Gastroesophageal sphincter (tissue), 4 donors: ENCODE measurements around the gene PRR18. TPM values are rescaled to one million over a fixed set of nuclear protein-coding genes. Genes with fewer than 3 reads are reported as not detected.

Source experiments
- ATAC-seq: fragments of 150-250 bp; one replicate; pipeline ENCODE4 v1.9.1; 2016; ENCODE audit warnings: mild to moderate bottlenecking, moderate library complexity
- H3K27ac ChIP-seq, 4 donors: fragments of 200-600 bp; sonication (generic) in 3 of 4; 1 replicate in 3 of 4; 2 replicates in 1 of 4; pipeline ENCODE4 v1.5.1; 2016 to 2019
- H3K27me3 ChIP-seq: fragments of 200-600 bp; sonication (generic); one replicate; pipeline ENCODE4 v1.5.1; 2019
- H3K36me3 ChIP-seq, 2 donors: fragments of 200-600 bp; sonication (generic); one replicate each; pipeline ENCODE4 v1.5.1; 2019; ENCODE audit warnings: control low read depth in 1 of 2
- H3K4me1 ChIP-seq, 3 donors: fragments of 200-600 bp; sonication (generic); 1 replicate in 2 of 3; 2 replicates in 1 of 3; pipeline ENCODE4 v1.5.1; 2016 to 2019; ENCODE audit warnings: control low read depth in 2 of 3
- H3K4me3 ChIP-seq, 2 donors: fragments of 200-600 bp; sonication (generic); one replicate each; pipeline ENCODE4 v1.5.1; 2019; ENCODE audit warnings: mild to moderate bottlenecking in 1 of 2, moderate library complexity in 1 of 2
- H3K9me3 ChIP-seq, 3 donors: fragments of 200-600 bp; sonication (generic); one replicate each; pipeline ENCODE4 v1.5.1; 2017 to 2019; ENCODE audit warnings: control low read depth in 2 of 3
- EP300 ChIP-seq: sonication (generic); formaldehyde crosslinking; IDR thresholded peaks from one replicate; pipeline ENCODE4 v1.6.1; 2017; ENCODE audit warnings: antibody characterized with exemption, mild to moderate bottlenecking
- POLR2A ChIP-seq, 2 donors: fragments of 450-650 bp; IDR thresholded peaks; one replicate each; pipeline ENCODE4 v1.6.1; 2017; ENCODE audit warnings: antibody characterized with exemption in 2 of 2, mild to moderate bottlenecking in 2 of 2, moderate library complexity in 1 of 2
- POLR2AphosphoS5 ChIP-seq: sonication (generic); formaldehyde crosslinking; IDR thresholded peaks from one replicate; pipeline ENCODE4 v1.6.1; 2017; ENCODE audit warnings: antibody characterized with exemption
- WGBS, 2 donors: methylation state at CpG; one replicate each; pipeline ENCODE4 v1.1.5; 2018; ENCODE audit warnings: low coverage in 1 of 2; 5-methylcytosine and 5-hydroxymethylcytosine counted together
- total RNA-seq, 4 donors: library from RNA; depleted of rRNA; stranded (reverse); fragments of >200 nt; gene quantifications; one replicate each; pipeline ENCODE4 v1.1.0, GENCODE V29; 2016
- TF ChIP-seq, protein P1 (sequence below), 4 experiments: fragments of 200-600 bp in 2 of 4; fragments of 450-650 bp in 2 of 4; sonication (generic) in 1 of 4; IDR thresholded peaks; one replicate each; pipeline ENCODE4 v1.5.1; 2017 to 2019; ENCODE audit warnings: antibody characterized with exemption in 4 of 4, mild to moderate bottlenecking in 2 of 4, moderate library complexity in 2 of 4

The PRR18 gene
- total RNA-seq, 4 donors from 2014 or later: not detected

DNA sequence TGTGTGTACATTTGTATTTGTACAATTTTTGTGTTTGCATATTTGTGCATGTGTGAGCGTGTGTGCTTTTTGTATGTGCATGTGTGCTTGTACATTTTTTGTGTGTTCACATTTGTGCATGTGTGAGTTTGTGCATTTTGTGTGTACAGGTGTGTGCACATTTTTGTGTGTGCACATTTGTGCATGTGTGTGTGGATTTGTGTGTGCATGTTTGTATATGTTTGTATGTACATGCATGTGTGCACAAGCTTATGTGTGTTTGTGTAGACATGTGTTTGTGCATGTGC is 28.9 kb downstream of the PRR18 start:
- WGBS, 2 donors: 100% methylated on average over 1 of the region's 1 CpG
- Histone ChIP-seq H3K27ac (no peak overlapping the region), H3K4me3 (no peak overlapping the region), H3K9me3 (no peaks in the 10 kb centered on the region), H3K27me3 (peaks cover 38% of the 10 kb centered on the region), H3K36me3 (no peaks in the 10 kb centered on the region), H3K4me1 (peaks cover 0 to 19% (median 0%) of the 10 kb centered on the region in 3 donors)
- TF ChIP-seq POLR2A (IDR thresholded peaks at IDR 0.05): no peak
- TF ChIP-seq, protein P1, sequence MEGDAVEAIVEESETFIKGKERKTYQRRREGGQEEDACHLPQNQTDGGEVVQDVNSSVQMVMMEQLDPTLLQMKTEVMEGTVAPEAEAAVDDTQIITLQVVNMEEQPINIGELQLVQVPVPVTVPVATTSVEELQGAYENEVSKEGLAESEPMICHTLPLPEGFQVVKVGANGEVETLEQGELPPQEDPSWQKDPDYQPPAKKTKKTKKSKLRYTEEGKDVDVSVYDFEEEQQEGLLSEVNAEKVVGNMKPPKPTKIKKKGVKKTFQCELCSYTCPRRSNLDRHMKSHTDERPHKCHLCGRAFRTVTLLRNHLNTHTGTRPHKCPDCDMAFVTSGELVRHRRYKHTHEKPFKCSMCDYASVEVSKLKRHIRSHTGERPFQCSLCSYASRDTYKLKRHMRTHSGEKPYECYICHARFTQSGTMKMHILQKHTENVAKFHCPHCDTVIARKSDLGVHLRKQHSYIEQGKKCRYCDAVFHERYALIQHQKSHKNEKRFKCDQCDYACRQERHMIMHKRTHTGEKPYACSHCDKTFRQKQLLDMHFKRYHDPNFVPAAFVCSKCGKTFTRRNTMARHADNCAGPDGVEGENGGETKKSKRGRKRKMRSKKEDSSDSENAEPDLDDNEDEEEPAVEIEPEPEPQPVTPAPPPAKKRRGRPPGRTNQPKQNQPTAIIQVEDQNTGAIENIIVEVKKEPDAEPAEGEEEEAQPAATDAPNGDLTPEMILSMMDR (IDR thresholded peaks at IDR 0.05): no peak
- TF ChIP-seq POLR2AphosphoS5: no peak
- ATAC-seq: no peak

DNA sequence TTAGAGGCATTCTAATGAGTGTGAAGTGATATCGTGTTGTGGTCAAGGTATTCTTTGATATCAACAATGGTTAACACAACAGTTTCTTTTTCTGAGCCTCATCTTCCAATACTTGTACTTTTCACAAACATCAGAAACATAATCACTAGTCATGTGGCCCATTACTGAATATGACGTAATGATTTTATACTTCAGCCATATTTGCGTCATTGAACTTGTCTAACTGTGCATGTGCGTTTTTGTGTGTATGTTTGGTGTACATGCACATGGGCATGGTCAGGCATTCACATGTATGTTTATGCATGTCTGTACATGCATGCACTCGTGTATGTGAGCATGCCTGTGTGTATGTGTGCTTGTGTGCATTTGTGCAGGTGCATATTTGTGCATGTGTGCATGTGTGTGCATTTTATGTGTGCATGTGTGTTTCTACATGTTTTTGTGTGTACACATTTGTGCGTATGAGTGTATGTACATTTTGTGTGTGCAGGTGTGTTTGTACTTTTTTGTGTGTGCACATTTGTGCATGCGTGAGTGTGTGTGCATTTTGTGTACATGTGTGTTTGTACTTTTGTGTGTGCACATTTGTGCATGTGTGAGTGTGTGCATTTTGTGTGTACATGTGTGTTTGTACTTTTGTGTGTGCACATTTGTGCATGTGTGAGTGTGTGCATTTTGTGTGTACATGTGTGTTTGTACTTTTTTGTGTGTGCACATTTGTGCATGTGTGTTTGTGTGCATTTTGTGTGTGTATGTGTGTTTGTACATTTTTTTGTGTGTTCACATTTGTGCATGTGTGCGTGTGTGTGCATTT is 29.4 kb downstream of the PRR18 start:
- peaks cover 34% of the 10 kb centered on the region for H3K27me3 ChIP-seq
- H3K9me3 ChIP-seq: no peaks in the 10 kb centered on the region
- 80 to 85% methylated on average over 8 of the region's 8 CpGs for WGBS, 2 donors
- no peaks in the 10 kb centered on the region for H3K36me3 ChIP-seq
- peaks cover 0 to 19% (median 0%) of the 10 kb centered on the region in 3 donors for H3K4me1 ChIP-seq
- ATAC-seq: no peak
- TF ChIP-seq EP300: no peak
- TF ChIP-seq, protein P1 (IDR thresholded peaks at IDR 0.05): no peak
- TF ChIP-seq POLR2A (IDR thresholded peaks at IDR 0.05): no peak
- no peak for TF ChIP-seq POLR2AphosphoS5
- H3K27ac ChIP-seq: no peak overlapping the region
- no peak overlapping the region for H3K4me3 ChIP-seq

DNA sequence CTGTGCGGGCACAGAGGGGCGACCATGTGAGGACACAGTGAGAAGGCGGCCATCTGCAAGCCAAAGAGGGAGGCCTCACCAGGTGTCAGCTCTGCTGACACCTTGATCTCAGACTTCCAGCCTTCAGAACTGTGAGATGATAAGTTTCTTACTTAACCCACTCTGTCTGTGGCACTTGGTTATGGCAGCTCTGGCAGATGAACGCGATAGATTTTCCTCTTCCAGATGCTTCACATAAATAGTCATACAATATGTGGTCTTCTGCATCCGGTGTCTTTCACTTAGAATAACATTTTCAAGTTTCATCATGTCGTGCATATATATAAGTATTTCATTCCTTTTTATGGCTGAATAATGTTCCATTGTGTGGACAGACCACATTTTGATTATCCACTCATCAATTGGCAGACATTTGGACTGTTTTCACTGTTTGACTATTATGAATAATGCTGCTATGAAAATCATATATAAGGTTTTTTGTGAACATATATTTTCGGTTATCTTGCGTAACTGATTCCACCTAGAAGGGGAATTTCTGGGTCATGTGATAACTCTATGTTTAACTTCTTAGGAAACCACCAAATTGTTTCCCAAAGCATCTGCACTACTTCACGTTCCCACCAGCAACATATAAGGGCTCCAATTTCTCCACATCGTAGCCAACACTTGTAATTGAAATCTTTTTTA is 30.2 kb downstream of the PRR18 start:
- ATAC-seq: no peak
- H3K36me3 ChIP-seq: no peaks in the 10 kb centered on the region
- H3K4me1 ChIP-seq: peaks cover 0 to 19% (median 0%) of the 10 kb centered on the region in 3 donors
- H3K9me3 ChIP-seq: no peaks in the 10 kb centered on the region
- H3K27me3 ChIP-seq: peaks cover 28% of the 10 kb centered on the region
- no peak overlapping the region for H3K27ac ChIP-seq
- TF ChIP-seq EP300: no peak
- 81 to 92% methylated on average over 11 of the region's 11 CpGs for WGBS, 2 donors
- no peak overlapping the region for H3K4me3 ChIP-seq

DNA sequence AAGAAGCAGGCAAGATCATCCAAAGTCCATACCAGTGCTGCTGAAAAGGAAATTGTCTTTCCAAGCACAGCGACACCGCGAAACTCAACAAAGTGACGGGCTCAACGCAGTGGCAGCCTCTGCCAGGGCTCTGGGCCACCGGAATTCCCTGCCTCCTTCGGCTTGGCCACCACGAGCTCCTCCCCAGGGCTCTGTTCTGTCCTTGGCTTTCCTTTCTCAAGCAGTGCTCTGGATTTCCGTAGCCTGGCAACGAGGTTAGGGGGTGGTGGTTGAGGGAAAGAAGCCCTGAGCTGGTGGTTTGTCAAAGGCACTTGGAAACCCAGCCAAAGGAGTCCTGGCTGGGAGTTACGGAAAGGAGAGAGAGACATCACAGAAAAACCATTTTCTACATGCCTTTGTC is 31.2 kb downstream of the PRR18 start:
- no peak for ATAC-seq
- peaks cover 26% of the 10 kb centered on the region for H3K27me3 ChIP-seq
- no peaks in the 10 kb centered on the region for H3K9me3 ChIP-seq
- TF ChIP-seq POLR2AphosphoS5 (no peak), POLR2A (IDR thresholded peaks at IDR 0.05) (no peak), EP300 (no peak)
- TF ChIP-seq, protein P1 (IDR thresholded peaks at IDR 0.05): no peak
- no peaks in the 10 kb centered on the region for H3K36me3 ChIP-seq
- H3K27ac ChIP-seq: no peak overlapping the region
- WGBS, 2 donors: 25 to 37% methylated on average over 10 to 11 of the region's 11 CpGs
- peaks cover 0 to 19% (median 0%) of the 10 kb centered on the region in 3 donors for H3K4me1 ChIP-seq
- no peak overlapping the region for H3K4me3 ChIP-seq

DNA sequence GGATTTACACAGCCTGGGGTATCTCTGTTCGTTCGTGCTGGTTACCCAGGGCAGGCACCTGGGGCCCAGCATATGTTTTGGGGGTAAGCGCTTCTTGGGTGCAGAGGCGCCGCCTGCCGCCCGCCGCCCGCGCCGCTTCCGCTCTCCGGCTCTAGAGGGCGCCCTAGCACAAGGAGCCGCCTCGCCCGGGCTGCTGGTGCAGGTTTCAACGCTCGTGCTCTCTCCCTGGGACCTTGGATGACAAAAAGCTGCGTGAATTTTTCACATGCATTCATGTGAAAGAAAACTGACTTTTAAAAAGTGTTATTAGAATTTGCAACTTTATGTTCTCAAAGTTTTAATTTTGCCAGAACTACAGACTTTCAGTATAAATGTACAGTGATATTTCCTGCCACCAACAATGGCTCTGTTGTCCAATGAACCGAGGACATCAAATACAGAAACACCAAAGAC is 32.5 kb downstream of the PRR18 start:
- peak; percentile 71 for ATAC-seq
- Histone ChIP-seq H3K4me1 (peaks cover 0 to 19% (median 0%) of the 10 kb centered on the region in 3 donors), H3K36me3 (no peaks in the 10 kb centered on the region), H3K27me3 (peaks cover 33% of the 10 kb centered on the region), H3K27ac (no peak overlapping the region), H3K9me3 (no peaks in the 10 kb centered on the region), H3K4me3 (no peak overlapping the region)
- WGBS, 2 donors: 3 to 21% methylated on average over 2 to 8 of the region's 21 CpGs
- TF ChIP-seq POLR2AphosphoS5: no peak
- TF ChIP-seq EP300: no peak
- TF ChIP-seq, protein P1 (IDR thresholded peaks at IDR 0.05): peak; percentile 83 to 100 (median 92)
- TF ChIP-seq POLR2A (IDR thresholded peaks at IDR 0.05): no peak
